Measurements from ENCODE around the gene PLA1A.

DNA sequence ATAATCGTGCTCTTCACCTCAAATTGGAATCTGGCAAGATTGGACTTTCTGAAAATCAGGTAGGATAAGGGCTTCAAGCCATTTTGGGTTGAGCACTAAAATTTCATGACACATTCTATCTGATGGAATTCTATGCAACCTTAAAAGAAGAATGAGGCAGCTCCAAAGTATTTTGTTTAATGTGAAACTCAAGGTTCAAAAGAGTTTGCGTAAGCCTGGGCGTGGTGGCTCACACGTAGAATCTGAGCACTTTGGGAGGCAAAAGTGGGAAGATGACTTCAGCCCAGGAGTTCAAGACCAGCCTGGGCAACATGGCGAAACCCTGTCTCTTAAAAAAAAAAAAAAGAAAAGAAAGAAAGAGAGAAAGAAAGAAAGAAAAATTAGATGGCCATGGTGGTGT, 3.6 kb upstream of the PLA1A start:
- TF ChIP-seq CTCF (IDR thresholded peaks at IDR 0.05 in 4 of 5, conservative IDR thresholded peaks at IDR 0.05 in 1 of 5) = no peak
- no peak for TF ChIP-seq POLR2A (IDR thresholded peaks at IDR 0.05)

All from gastrocnemius medialis (tissue), 4 donors.